Epithelial cell of esophagus (primary cell): ENCODE results near the gene TMCO1.
"Not testable (repeated sequence)": the region's sequence is repeated elsewhere in the genome, so short reads cannot be mapped to it uniquely, and the experiment has no call there.

ENCODE experiments used
- DNase-seq: peaks from one replicate; pipeline ENCODE4 v3.0.0; 2010; ENCODE audit warnings: low read depth
- H3K4me3 ChIP-seq: 2 replicates; pipeline ENCODE4 v1.5.1; 2011; ENCODE audit warnings: mild to moderate bottlenecking, low read length, control low read depth
- TF ChIP-seq, protein P1 (sequence below): IDR thresholded peaks from 2 replicates; pipeline ENCODE4 v1.5.1; 2011; ENCODE audit warnings: low read depth, mild to moderate bottlenecking, low read length, control low read depth, inconsistent platforms; ENCODE audit not compliant: insufficient read depth; ENCODE audit errors: missing control alignments

TMCO1 gene

GRCh38 chr1:165726169-165726568 is 42.5 kb downstream of the TMCO1 start:
- TF ChIP-seq, protein P1, sequence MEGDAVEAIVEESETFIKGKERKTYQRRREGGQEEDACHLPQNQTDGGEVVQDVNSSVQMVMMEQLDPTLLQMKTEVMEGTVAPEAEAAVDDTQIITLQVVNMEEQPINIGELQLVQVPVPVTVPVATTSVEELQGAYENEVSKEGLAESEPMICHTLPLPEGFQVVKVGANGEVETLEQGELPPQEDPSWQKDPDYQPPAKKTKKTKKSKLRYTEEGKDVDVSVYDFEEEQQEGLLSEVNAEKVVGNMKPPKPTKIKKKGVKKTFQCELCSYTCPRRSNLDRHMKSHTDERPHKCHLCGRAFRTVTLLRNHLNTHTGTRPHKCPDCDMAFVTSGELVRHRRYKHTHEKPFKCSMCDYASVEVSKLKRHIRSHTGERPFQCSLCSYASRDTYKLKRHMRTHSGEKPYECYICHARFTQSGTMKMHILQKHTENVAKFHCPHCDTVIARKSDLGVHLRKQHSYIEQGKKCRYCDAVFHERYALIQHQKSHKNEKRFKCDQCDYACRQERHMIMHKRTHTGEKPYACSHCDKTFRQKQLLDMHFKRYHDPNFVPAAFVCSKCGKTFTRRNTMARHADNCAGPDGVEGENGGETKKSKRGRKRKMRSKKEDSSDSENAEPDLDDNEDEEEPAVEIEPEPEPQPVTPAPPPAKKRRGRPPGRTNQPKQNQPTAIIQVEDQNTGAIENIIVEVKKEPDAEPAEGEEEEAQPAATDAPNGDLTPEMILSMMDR = no peak
- H3K4me3 ChIP-seq = no peak overlapping the region
- no peak for DNase-seq

- H3K4me3 ChIP-seq = no peak overlapping the region
- peak; percentile 68 for DNase-seq
- TF ChIP-seq, protein P1 = peak; percentile 84
Measured at GRCh38 chr1:165717918-165718515, 50.7 kb downstream of the TMCO1 start.

GRCh38 chr1:165716265-165717051 is 52.2 kb downstream of the TMCO1 start:
- not testable (repeated sequence) for H3K4me3 ChIP-seq, DNase-seq

- TF ChIP-seq, protein P1 = no peak
- DNase-seq = no peak
- H3K4me3 ChIP-seq = no peak overlapping the region
Measured at GRCh38 chr1:165712764-165713163, 55.9 kb downstream of the TMCO1 start.

DNA sequence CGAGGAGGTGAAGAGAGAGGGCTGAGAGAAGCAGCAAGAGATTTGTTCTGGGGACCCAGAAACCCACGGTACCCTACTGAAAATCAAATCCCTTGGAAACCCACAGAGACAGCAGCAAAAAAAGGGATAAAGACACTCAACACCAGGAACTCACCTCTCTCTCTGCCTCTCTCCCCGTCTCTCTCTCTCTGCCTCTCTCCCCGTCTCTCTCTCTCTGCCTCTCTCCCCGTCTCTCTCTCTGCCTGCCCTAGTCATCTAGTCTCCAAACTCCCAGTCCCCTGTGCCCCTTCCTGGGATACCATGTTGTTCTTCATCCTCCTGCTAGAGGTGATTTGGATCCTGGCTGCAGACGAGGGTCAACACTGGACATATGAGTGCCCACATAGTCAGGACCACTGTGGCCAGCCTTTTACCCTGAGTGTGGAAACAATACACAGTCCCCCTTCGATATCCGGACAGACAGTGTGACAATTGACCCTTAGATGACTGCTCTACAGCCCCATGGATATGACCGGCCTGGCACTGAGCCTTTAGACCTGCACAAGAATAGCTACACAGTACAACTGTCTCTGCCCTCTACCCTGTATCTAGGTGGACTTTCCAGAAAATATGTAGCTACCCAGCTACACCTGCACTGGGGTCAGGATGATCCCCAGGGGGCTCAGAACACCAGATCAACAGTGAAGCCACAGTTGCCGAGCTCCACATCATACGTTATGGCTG is 60.5 kb downstream of the TMCO1 start:
- DNase-seq = no peak
- no peak overlapping the region for H3K4me3 ChIP-seq
- TF ChIP-seq, protein P1 = no peak

- TF ChIP-seq, protein P1 = no peak
- H3K4me3 ChIP-seq = no peak overlapping the region
- DNase-seq = no peak
Measured at GRCh38 chr1:165703648-165704047, 65.0 kb downstream of the TMCO1 start.

GRCh38 chr1:165701922-165702321 is 66.7 kb downstream of the TMCO1 start:
- not testable (repeated sequence) for DNase-seq

More at GRCh38 chr1:165701922-165702321, 66.7 kb downstream of the TMCO1 start:
- H3K4me3 ChIP-seq = not testable (repeated sequence)
